Amniotic stem cell (primary cell): ENCODE results near the gene CDKN2D.
"Not testable (repeated sequence)": the region's sequence is repeated elsewhere in the genome, so short reads cannot be mapped to it uniquely, and the experiment has no call there.

Source experiments
- DNase-seq: peaks from one replicate; lab custom pipeline; 2025; lab: John Stamatoyannopoulos, UW

CDKN2D gene

DNA sequence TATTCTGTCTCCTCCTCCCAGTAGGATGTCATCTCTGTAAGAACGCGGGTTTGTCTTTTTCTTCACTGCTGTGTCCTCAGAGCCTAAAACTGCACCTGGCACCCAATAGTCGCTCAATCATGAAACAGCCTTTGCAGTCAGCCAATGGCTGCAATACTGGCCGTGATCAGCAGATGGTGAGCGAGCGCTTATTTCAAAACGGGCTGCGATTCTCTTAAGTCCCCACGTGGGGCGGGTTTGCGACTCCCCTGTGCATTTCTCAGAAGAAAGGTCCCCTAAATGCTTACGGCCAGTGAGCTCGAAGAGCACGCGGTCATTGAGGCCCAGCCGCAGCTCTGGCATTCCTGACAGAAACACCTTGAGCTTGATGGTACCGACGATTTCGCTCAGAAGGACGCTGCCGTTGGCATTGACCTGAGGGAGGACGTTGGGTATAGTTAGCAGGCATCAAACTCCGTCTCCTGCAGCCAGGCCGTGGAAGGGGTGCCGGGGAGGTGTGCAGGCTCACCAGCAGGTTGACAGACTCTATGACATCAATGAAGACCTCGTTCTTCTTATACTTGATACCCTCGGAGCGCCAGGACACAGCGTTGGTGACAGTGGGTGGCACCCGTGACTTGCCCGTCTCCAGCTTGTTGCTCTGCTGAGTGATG is 12.3 kb upstream of the CDKN2D start:
- DNase-seq, result peak; percentile 92

DNA sequence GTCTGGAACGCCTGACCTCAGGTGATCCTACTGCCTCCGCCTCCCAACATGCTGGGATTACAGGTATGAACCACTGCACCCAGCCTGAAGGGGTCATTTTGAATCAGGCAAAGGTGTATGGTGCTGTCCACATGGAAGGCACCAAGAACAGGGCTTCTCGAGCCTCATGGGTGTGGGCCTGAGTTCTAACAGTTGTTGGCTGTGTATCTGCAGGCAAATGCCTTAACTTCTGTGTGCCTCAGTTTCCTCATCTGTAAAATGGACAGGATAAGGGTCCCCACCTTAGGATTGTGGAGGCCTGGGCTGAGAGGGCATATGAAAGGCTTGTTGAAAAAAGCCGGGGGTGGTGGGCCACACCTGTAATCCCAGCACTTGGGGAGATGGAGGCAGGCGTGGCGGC is 9.2 kb upstream of the CDKN2D start:
- DNase-seq, result no peak

DNA sequence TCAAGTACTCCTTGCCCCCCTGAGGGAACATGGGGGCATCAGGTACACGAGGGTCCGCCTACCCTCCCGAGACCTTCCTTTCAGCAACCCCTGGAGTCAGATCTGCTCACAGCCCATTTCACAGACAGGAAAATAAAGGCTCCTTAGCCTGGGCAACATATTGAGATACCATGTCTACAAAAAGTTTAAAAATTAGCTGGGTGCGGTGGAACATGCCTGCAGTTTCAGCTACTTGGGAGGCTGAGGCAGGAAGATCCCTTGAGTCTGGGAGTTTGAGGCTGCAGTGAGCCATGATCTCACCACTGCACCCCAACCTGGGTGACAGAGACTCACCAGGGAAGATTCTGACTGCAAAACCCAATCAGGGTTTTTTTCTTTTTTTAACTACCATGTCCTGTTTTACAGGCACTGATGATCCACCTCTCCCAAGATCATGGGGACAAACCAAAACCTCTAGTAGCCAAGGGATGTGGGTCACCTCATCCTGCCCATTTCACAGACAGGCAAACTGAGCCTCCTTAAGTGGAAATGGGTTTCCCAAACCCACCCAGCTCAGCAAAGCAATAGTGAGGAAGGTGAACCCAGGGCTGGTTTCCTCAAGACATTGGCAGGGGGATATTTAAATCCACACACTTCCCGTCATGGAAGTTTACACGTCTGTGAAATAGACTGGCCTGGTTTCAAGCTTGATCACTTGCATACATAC is 6.4 kb upstream of the CDKN2D start:
- DNase-seq, result no peak

DNA sequence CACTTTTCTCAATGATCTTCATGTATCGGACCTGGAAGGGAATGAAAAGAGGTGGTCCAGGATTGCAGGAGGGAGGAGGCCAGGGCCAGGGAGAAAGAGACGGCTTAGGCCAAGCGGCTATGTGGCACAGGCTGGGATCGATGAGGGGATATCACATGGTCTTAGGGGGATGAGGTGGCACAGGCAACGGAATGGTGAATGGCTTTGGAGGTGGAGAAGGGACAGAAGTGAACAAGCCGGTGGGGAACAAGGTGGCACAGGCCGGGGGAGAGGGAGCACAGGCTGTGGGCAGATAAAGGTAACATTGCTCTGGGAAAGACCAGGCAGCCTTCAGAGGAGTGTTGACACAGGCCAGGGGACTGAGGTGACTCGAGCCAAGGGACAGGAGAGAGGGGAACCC is 5.7 kb upstream of the CDKN2D start:
- no peak for DNase-seq

DNA sequence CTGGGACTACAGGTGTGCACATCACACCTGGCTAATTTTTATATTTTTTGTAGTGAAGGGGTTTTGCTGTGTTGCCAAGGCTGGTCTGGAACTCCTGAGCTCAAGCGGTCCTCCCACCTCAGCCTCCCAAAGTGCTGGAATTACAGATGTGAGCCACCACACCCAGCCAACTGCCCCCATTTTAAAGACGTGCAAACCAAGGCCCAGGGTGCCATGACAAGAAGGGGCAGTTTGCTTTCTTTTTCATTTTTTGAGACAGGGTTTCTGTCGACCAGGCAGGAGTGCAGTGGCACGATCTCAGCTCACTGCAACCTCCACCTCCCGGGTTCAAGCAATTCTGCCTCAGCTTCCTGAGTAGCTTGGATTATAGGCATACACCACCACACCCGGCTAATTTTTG is 5.0 kb upstream of the CDKN2D start:
- DNase-seq, result not testable (repeated sequence)

DNA sequence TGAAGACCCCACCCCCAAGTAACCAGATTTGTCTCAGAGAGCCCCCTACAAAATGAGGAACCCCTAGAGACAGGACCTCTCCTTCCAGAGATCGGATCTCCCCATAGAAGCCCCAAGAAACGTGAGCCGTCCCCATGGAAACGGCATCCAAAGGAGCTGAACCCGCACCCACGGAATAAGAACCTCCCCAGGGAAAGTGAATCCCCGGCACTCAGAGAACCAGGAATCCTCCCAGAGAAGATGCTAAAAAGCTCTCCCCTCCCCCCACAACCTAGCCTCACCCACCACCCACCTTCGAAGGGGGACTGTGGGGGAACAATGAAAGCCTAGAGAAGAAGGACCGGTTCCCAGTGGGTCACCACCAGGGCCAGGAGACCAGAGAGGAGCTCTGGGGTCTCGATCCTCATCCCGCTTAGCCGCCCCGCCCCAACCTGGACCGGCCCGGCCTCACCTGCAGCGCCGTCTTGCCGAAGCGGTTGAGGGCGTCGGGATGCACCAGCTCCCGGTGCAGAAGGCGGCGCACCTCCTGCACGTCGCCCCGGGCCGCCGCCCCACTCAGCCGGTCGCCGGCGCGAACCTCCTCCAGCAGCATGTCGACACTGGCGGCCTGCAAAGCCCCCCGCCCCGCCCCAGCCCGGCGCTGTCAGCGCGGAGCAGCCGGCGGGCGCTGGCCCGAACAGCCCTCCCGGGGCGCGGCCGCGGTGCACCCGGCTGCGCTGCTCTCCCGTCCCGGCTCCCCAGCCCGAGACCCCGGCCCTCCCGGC is 535 bp downstream of the CDKN2D start:
- DNase-seq, result no peak

DNA sequence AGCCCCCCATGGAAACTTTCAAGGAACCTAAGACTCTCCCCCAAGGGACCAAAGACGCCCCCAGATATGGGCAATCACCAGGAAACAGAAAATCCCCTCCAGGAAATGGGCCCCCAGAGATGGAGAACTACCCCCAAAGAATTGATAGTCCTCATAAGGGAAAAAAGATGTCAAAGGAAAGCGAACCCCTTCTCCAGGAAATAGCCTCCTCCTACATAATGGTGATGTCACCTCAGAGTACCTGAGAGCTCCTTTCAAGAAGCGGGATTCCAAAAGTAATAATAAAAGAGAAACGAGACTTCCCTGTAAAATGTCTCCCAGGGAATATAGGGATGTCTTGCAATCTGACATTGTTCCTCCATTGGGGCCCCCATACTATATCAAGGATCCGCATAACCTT is 1.1 kb downstream of the CDKN2D start:
- no peak for DNase-seq

DNA sequence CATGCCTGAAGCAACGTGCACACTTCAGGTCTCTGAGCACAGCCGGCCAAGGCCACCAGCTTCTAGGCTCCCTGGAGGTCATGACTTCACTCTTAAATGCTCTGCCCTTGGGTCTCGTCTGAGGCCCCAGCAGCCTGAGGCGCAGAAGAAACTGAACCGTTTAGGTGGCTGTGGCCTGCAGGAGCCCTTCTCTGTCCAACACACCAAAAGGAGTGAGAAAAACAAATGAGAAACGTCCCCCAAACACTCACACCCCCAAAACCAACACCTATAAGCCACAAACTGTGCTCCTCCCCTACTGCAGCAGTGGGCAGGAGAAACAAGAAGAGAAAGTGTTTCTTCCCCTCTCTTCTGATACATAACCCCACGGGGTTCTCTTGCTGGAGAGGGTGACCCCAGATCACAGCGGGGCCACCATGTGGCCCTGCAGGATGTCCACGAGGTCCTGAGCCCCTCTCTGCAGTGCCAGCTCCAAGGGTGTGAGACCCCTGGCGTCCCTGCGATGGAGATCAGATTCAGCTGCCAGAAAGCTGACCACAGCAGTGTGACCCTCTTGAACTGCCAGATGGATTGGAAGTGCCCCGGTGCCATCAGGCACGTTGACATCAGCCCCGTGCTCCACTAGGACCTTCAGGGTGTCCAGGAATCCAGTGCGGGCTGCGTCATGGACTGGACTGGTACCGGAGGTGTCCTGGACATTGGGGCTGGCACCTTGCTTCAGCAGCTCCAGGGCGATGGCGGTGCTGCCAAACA is 1.9 kb downstream of the CDKN2D start:
- no peak for DNase-seq

DNA sequence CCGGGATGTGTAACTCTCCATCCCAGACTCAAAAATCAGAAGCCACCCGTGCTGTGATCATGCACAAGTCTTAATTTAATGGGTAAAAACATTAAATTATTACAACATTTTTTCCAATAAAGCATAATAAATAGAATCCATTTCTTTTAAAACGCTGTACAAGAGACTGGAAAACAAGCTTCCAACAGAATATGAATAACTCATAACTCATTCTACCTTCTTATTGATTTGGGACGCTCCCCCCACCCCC is 2.4 kb downstream of the CDKN2D start:
- DNase-seq, result no peak

DNA sequence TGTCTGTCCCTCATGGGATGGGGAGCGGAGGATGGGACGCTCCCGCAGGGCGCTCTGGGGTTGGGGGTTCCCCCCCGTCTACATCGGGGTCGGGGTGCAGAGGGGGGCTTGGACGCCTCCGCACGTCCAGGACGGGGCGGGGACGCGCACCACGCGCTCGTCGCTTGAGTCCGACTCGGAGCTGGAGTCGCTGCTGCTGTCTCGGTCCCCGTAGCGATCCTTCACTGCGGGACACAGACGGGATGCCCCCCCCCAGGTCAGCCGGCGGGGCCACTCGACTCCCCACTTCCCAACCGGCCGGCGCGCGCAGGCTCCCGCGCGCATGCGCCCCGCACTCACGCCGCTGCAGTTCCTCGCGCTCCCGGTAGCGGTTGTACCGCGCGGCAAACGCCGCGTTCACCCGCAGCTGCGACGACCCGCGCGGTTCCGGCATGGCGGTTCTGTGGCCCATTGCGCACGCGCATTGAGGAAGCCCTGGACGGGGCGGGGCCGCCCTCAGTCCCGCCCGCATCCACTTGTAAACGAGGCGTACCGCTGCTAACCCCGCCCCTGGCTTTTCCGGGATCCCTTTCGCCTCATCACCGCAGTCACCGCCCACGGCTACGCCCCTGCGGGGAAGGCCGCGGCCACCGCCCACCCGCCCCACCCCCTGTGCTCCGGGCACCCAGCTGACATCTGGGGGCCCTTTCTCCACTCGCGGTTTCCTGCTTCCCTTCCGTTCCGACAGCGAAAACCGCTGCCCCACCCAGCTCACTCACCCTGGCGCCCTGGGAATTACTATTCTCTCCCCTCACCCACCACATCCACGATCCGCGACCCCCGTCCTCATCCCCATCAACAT is 3.0 kb downstream of the CDKN2D start, which contains the start of gene KRI1:
TSS of gene KRI1 (minus strand) at position 444 of the 841 bp plus-strand sequence. CDS start at position 433, 11 bp downstream.
- peak; percentile 93 for DNase-seq

DNA sequence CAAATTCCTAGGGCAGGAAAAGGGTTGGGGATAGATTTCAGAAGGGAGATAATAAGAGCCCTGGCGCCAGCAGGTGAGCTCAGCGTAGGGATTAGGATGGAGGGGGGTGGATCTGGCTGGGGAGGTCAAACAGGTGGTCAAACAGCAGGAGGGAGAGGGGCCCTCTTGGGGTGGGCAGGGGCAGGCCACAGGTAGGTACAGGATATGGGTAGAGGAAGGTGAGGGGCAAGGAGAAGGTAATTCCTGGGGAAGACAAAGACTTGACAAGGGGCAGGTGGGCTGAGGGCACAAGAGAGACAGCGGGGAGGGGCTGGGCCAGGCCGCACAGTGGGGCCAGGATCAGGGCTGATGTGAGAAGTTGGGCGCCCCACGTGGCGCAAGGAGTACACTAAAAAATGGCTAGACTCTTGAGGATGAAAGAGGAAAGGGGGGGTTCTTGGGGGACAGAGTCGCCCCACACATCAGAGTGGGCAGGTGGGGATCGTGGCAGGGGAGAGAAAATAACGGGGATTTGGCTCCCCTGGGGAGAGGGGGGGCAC is 3.7 kb downstream of the CDKN2D start:
- DNase-seq, result no peak

DNA sequence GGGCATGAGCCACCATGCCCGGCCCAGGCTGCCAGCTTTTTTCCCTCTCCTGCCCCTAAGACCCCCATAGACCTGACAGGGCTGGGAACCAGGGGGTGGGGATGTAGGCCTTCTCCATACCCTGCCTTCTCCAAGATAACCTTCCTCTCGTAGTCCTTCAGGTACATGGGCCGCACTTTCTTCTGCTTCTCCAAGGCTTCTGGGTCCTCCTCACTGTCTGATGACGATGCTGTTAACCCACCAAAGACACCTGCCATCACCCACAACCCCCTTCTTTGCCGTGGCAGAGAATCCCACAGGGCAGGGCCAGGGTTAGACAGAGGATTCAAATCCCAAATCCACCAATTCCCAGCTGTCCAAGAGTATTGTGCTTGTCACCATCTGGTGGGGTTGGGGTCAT is 6.2 kb downstream of the CDKN2D start:
- DNase-seq, result no peak

DNA sequence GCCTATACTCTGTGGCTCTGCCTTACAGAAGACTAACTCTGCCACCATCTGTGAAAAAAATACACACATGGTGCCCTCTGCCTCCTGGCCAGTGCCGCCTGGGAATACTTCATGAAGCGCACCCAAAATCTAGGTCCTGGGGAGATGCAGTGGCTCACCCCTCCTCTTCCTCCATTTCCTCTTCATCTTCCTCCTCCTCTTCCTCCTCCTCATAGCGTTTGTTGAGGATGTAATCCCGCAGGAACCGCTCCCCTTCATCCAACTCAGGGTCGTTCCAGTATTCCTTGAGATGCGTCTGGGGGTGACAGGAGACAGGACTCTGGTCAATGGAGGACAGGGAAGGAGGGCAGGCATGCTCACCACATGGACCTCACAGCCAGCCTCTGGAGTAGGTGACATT is 8.6 kb downstream of the CDKN2D start:
- no peak for DNase-seq

DNA sequence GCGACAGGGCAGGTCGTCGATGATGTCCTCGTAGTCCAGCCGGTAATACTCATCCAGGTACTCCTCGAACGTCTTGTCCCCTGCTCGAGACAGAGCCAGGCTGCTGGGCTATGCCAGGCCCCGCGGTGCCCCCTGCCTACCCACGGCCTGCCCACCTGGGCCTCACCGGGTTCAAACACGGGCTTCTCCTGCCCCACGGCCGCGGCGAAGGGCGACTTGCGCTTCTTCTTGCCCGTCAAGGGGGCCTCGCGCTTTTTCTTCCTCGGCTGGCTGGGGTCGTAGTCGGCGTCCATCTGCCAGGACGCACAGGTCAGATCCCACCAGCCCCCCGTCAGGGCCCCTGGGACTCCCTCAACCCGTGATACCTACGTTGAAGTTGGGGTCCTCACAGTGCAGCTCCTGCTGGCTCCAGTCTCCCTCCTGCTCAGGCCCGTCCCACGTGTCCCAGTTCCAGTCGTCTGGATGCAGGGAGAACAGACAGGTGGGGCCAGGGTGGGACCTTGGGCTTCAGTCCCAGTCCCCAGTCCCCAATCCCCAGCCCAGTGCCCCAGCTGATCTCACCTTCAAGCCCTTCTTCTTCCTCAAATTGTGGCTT is 11.1 kb downstream of the CDKN2D start:
- DNase-seq, result no peak

DNA sequence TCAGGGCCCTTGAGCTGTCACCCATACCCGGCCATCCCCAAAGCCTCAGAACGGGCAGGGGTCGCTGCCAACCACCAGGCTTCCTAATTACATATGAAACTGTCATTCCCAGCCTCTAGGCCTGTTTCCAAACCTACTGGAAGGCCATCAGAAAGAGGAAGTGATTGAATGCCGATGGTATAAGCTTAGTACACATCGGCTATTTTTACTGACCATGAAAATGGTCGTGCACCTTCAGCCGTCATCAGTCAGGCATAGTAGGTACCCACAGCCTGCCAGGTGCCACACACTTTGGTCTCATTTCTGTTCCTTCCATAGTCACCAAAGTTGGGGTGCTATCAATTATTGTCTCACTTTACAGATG is 13.2 kb downstream of the CDKN2D start:
- no peak for DNase-seq

DNA sequence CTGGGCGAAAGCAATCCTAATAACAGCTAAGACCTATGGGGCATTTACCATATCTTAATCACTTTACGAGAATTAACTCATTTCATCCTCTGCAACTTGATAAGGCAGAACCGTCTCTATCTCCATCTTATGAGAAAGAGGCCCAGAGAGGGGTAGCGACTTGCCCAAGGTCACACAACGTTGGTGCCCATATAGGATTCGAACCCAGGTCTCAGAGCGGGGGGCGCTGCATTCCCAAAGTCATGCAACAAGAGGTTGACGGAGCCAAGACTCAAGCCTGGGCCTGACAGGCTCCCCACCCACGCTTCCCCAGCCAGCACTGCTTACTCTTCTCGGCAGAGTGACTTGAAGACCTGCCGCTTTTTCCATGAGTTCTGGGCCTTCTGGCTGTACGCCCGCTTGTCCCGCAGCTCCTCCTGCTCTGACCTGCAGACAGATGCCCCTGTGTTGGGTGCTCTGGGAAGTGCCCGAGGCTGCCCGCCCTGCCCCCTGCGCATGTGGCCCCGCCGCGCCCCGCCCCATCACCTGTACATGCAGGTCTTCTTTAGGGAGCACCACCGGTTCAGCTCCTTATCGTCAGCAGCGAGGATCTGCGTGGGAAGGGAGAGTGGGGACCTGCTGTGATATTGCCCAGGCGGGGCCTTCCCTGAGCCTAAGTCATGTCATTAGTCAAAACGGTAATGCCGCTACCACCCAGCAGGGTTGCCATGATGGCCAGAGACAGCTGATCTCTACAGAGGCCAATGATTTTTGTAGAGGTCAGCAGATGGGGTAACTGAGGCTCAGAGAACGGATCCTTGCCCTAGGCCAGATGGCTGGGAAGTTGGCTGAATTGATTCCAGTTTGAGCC is 13.8 kb downstream of the CDKN2D start:
- no peak for DNase-seq

DNA sequence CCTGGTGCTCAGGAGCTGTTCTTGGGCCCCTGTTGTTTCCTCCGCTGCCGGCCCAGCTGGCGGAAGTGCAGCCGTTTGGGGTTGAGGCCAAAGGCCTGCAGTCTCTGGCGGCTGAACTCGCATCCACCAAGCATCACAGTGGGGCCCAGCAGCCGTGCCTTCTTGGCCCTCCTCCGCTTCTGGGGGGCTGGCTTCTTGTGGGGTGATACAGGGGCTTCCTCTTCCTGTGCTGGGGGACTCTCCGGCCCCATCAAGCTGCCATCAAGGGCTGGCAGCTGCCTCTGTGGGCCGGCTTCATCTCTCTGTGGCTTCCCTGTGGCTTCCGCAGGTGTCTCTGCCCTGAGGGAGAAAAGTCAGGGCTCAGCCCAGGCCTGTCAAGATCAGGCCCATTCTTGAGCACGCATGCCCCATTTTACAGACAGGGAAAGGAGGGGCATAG is 14.8 kb downstream of the CDKN2D start:
- DNase-seq, result no peak

DNA sequence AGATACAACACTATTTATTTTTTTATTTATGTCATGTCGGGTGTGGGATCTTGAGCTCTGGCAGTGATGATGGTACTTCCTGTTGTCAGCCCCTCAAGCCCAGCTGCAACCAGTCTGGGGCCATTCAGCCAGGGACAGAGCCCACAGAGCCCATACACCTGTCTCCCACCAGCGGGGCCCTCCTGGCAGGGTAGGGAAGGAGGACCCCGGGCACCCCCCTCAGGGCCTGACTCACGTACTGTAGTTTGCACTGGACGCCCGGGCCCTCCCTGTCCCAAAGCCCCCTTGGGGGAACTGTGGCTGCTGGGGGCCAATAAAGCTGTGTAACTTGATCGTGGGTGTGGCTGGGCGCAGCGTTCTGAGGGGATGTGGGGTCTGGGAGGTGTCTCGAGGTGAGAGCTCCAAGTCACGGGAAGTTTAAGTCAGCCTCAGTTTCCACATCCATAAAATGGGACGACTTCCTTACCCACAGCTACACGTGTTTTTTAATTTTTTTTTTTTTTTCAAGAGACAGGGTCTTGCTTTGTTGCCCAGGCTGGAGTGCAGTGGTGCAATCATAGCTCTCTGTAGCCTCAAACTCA is 15.6 kb downstream of the CDKN2D start:
- no peak for DNase-seq

DNA sequence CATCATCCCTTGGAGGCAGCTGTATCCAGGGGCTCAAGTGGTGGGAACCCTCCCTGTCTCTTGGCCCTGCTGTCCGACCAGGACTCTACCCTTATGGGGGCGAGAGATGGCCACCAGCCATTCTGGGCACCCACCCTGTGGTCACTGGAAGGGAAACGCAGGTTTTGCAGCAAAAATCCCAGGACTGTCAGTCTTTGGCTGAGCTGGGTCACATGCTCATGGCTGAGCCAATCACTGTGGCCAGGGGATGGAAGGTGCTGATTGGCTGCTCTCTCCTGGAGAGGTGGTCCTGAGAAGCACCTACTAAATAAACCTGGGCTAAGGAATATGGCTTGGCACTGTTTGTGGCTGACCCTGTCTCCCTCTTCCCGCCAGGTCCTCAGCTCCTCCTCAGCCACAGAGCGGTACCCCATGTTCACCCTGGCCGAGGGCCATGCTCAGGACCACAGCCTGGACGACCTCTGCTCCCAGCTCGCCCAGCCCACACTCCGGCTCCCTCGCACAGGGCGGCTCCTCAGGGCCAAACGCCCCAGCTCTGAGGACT is 16.2 kb downstream of the CDKN2D start:
- no peak for DNase-seq
